Stimulated activated CD8-positive, alpha-beta memory T cell treated with anti-CD3 and anti-CD28 coated beads, Interleukin-4, amount 100 ng/mL, for 48 hours (primary cell): Measurements from ENCODE around the gene FARP1.

Experiments
- DNase-seq: peaks from one replicate; pipeline ENCODE4 v3.0.0-alpha.2; 2020

Gene FARP1

DNA sequence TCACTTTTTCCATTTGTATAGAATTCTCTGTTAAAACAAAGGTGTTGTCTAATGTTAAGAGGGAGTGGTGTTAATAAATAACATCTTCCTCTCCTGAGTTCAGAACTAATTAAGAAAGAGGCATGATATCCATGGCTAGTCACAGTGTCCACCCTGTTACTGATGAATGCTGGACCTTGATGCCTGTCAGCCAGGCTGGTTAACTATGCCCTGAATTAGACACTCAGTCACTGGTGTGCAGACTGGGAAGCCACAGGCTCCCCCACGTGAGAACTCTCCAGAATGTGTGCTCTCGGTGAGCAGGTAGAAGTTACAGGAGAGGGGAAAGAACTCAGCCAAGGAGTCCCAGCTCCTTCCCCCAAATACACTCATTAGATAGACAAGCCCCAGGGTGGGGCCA, 90.2 kb downstream of the FARP1 start:
- no peak for DNase-seq

DNA sequence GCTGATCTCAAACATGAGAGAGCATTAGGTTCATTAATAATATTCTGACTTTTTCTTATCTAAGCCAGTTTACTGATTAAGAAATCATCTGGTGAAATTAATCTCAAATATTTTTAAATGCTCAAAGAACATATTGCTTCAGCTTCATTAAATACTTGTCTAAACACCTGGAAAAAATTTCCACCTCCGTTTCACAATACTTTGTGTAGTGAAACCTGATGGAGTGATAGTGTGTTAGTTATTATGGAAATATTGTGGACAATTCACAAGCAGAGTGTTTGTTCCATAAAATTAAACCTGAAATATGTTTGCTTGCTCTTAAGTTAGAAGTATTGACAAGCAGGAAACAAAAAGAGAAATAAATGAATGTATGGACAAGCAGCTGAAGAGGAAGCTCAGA, 91.5 kb downstream of the FARP1 start:
- no peak for DNase-seq

DNA sequence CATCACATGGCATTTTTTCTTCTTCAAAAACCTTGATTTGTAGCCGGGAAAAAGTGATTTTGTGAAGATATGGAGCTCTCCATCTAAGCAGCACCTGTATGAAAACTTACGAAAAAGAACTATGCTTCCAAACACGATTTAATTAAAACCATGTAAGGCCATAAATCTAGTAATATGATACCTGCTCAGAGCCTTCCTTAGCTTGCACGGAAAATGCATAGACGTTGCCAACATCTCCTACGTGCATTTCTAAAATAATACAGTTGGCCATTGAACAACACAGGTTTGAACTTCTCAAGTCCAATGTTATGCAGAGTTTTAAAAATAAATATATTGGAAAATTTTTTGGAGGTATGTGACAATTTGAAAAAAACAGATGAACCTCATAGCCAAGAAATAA, 93.3 kb downstream of the FARP1 start:
- no peak for DNase-seq

DNA sequence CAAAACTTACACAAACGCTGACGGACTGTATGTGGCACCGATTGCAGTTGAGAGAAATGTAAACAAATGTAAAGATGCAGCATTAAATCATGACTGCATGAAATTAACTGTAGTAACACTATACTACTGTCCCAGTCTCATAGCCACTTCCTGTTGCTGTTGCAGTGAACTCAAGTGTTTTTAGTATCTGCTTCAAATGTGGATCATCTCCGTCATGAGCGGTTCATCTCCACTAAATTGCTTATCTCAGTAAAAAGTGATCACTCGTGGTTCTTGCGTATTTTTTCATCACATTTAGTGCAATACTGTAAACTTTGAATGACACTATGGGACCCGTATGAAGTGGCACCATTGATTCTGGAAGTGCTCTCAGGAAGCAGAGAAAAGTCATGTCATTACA, 94.4 kb downstream of the FARP1 start:
- no peak for DNase-seq

DNA sequence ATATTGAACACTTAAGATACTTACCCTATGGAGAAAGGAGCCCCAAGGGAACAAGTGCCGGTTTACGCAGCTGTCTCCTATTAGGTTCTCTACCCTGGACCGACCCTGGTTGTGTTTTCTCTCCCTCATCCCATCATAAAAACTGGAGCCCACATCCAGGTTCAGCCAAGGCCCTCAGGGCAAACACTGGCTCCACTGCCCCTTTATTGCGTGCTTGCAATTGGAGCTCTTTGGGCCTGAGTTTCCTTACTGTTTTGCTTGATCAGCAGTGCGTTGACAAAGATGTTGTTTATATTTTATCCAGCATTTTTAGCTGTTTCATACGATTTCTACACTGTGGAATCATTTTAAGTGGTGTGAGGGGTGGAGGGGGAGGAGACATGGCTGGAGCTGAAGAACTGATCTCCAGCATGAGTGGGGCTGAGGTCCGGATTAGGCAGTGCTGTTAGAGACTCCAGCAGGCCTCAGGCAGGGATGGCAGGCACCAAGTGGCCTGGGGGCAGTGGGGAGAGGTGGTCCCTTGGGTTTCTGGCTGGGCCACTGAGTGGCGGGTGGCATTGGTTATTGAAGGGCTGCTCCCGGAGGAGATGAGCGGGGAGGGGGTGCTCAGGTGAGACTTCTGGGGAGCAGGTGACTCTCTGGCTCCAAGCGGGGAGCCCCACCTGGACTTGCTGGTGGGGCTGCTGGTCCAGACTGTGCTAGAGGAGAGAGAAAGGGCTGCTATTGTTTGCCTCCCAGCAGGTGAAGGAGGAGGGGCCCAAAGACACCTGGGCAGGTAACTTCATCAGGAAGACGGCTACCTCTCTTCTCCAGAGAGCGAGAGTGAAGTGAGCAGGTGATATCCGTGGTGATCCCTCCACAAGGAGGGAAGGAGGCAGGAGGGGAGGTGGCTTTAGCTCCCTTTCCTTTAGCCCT, 96.5 kb downstream of the FARP1 start:
- no peak for DNase-seq

DNA sequence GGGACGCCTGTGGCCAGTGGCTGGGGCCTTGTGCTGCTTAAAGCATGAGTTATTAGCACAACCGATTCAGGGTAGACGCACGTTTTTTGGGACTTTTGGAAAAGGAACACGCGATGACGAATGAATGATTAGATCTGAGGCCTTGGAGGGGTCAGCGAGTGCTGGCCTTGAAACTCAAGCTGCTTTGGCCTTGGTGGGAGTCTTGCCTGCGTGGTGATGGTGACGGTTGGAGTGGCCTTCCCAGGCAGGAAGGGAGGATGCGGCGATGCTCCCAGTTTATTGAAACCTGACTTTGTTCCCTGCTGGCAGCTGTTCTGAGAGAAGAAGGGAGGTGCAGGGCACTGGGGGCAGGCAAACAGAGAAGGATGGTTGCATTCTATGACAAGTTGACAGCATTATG, 97.2 kb downstream of the FARP1 start:
- DNase-seq: no peak

DNA sequence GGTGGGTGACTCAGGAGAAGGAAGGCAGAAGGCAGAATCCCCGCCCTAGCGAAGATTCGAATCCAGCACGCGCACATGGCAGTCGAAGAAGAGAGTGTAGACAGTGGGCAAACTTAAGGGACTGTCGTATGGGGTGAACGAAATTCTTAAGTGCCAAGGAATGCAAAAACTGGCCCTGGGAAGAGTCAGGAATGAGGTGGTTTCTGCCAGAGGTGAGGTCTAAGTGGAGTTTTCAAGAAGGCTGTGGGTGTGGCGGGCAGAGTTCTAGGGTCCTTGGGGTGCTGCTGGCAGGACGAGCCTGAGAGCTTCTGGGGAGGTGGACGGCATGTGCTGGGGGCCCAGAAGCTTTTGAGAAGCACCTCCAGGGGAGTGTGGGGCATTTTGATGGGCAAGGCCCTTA, 98.1 kb downstream of the FARP1 start:
- no peak for DNase-seq

DNA sequence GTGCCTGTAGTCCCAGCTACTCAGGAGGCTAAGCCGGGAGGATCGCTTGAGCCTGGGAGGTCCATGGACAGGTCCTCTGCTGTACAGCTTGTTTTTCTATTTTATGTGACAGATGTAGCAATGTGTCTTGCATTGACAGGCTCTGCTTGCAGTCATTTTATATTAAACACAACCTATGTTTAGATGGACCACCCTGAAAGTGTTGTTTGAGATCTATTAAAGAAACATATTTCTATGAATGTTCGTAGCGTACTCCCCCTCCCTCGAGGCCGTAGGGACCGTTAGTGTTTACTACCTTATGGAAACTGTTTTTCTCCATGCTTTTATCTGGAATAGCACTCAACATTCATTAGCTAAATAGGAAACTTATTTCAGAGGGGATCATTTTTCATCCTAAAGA, 99.1 kb downstream of the FARP1 start:
- no peak for DNase-seq

DNA sequence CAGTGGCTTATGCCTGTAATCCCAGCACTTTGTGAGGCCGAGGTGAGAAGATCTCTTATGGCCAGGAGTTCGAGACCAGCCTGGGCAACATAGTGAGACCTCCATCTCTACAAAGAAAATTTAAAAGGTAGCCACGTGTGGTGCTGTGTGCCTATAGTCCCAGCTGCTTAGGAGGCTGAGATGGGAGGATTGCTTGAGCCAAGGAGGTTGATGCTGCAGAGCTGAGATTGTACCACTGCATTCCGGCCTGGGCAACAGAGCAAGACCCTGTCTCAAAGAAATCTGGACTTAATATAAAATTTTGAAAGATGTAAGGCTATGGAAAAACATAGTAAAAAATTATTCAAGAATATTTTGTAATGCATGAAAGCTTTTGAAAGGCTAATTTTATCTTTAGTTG, 99.5 kb downstream of the FARP1 start:
- no peak for DNase-seq

DNA sequence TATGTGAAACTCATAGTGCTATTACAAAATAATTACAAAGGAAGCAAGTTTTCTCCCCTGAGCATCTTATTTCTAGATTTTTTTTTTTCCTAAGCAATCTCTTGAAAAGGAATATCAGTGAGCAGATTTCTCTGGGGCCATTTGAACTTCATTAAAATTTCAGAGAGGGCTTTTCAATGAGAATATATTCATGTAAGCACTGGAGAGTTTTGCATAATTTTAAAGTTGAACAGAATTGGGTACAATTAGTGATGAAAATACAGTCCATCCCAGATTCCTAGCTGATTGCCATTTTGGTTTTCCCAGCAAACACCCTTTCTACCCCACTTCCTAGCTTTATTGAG, 101.0 kb downstream of the FARP1 start:
- no peak for DNase-seq

DNA sequence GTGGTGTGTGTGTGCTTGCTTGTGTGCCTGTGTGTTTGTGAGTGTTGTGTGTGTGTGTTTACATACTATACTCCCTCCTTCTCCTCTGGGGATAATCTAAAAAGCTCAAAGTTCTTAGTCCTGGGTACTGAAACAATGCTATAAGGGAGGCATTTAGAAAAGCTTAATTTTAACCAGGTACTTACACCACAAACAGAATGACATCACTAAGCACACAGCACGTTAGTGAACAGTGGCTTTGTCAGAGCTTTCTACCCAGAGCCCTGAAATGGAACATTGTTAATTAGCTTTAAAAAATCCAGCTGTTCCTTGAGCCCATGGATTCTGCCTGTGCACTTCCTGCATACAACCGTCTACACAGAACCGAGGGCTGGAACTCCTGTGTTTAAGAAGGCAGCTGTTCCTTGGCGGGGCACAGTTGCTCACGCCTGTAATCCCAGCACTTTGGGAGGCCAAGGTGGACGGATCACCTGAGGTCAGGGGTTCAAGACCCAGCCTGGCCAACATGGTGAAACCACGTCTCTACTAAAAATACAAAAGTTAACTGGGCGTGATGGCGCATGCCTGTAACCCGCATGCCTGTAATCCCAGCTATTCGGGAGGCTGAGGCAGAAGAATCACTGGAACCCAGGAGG, 103.8 kb downstream of the FARP1 start:
- no peak for DNase-seq

DNA sequence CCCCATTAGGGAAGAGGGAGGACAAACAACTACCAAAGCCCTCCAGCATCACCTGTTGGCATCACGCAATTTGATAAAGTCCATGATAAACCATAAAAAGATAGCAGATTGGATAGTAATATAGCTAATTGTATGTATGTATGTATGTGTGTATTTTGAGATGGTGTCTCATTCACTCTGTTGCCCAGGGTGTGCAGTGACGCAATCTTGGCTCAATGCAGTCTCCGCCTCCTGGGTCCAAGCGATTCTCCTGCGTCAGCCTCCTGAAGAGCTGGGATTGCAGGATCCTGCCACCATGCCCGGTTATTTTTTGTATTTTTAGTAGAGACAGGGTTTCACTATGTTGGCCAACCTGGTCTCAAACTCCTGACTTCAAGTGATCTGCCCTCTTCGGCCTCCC, 108.8 kb downstream of the FARP1 start:
- no peak for DNase-seq

DNA sequence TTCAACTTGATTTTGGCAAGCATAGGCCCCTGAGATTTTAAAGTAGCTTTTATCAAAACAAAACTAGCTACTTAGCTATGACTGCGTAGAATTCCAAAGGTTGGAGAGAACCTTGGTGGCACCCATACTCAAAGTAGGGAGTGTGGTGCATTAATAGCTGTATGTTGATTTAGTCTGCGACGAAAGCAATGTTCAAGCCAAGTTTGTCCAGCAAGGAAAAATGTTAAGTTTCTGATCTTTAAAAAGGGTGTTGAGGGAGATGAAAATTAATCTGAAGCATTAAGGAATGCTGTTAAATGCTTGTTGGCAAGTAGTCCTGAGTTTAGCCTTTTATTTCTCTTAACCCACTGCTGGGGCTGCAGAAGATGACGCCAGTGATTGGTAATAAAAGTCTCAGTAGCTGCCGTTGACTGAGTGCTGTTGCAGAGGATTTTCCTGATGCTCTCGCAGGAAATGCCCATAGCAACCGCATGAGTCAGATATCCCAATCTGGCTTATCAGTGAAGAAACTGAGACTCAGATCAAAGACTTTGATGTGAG, 110.1 kb downstream of the FARP1 start:
- no peak for DNase-seq

DNA sequence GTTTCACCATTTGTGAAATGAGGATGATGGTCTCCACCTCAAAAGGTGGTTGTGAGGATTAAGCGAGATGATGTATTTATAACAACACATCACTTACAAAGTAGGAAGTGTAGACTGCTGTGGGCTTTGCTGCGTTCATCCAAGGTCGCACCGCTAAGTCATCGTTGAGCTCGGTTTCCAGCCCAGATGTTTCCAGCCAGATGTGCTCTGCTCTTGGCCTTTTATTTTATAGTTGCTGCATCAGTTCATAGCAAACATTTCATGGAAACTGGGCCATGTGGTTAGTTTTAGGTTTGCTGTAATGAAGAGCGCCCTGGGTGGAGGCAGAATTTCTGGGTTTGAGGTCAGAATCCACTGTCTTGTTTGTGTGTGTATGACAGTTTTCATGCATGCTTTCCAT, 110.6 kb downstream of the FARP1 start:
- DNase-seq: no peak

DNA sequence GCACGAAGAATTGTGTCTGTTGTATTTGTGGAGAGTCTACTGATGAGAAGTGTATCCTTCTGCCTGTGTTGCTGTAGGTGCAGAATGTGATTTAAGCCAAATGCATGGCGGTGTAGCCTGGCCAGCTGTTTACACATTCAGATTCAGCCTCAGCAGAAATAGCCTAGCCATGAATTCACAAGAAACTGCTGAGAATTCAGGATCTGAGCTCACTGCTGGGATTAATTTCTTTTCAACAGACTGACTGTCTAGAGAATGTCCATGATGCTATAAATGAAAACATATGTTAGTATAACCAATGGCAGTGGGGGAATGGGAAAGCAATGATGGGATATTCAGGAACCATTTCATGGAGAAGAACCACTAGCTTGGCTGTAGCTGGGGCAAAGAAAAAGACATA, 111.6 kb downstream of the FARP1 start:
- no peak for DNase-seq

DNA sequence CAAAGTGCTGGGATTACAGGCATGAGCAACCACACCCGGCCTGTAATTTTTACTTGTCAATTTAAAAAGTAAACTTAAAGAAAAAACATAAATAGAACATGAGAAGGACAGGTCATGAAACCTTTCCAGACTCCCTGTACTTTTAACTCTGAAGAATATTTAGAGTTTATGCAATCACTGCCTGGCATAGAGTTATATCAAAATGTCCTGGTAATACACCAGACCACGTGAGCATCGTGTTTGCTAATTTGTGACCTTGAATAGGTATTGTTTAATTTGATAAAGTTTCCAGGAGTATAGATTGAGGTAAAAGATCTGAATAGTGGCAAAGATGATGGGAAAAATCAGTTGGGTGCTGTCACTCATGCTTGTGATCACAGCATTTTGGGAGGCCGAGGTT, 115.3 kb downstream of the FARP1 start:
- DNase-seq: no peak

DNA sequence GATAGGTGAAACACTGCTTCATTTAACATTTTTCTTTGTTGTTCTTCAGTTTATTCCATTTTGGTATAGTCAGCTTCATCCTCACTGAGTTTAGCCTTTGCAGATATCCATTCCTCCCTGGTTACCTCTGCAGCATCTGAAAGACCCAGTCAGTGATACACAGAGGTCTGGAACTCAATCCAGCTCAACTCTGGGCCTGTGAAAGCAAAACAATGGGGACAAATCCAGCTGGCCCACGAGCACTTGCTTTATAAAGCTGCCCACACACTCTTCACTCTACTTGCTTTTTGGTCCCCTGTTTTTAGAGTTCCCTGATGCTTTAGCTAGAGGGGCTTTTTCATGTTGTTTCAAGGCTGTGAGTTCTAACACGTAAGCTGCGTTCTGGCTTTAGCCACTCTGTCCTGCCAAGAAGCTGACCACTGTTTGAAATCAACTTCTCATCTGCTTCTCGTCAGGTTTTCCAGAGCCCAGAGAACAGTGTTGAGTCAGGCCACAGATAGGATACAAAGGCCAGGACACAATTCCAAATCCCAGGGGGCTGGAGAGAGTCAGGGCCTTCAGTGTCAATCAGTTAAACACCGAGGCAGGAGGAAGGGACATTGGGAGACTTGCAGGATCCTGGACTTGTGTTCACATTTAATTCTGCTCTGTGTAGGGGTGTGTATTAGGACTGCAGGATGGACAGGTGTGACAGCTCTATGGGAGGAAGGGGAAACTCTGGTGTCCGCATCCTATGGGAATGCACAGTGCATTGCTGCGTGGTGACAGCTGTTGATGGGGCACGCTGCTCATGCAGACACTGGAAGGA, 117.7 kb downstream of the FARP1 start:
- DNase-seq: no peak

DNA sequence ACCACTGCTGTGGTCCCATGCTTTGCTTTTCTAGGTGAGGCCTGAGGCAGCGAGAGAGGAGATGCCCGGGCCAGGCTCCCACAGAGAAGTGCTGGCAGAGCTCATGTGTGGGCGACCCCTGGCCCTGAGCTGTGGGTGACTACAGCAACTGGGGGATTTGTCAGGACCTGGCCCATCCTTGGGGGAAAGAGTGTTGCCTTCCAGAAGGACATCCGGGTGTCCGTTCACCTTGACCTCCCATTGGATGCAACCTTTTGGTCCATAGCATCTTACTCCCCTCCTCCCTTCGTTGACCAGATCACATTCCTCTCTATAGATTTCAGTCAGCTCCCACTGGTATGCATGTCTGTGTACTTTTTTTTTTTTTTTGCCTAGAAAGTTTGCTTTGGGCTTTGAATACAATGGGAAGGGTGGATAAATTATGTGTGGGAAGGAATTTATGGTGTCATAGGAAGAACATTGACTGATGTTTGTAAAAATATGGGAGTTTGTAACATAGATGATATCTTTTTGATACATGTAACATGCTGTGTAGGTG, 118.3 kb downstream of the FARP1 start:
- no peak for DNase-seq

DNA sequence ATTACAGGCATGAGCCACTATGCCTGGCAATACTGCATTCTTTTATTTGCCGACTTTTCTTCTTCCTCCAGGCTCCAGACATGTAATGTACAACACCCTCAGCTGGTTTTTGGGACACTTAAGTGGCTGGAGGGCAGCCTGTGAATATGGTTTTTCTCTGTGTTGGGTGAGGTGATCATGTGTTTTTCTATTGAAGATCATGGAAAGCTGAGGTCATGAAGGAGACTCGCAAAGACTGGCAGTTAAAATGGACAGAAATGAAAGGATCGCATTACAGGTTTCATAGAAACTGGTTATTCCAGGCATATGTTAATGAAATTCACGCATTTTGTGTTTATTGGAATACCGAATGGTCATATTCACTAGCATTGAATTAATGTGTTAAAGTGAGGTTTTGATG, 119.4 kb downstream of the FARP1 start:
- no peak for DNase-seq

DNA sequence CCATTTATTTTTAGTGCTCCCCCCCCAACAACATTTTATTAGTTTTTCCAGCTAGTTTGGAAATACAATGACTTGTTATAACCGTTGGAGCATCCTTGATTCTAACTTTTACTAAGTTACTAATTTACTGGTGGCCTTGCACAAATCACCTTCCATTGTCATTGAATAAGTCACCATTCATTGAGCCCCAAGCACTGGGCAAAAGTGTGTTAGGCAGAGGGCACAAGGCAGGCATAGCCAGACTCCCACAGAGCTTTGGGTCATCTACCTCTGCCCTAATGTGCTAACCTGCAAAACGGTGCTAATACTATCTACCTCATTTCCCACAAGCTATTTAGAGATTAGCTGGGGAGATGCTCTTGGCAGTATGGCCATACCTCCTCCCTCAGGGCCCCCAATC, 120.9 kb downstream of the FARP1 start:
- DNase-seq: no peak

DNA sequence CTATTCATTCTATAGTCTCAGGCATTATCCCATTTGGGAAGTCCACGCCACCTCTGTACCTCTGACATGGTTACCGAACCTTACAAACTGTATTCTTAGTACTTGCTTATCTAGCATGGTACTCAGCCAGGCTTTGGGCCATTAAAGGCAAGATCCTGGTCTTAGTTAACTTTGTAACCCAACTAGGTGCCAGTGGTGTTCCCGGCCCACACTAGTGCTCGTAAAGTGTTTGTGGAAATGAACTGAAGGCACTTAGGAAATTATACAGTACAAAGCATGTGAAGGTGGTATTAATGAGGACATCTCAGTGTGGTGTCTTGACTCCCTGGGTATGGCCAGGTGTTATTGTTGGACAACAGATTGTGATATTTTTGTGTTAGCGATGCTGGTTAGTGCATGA, 122.0 kb downstream of the FARP1 start:
- no peak for DNase-seq

DNA sequence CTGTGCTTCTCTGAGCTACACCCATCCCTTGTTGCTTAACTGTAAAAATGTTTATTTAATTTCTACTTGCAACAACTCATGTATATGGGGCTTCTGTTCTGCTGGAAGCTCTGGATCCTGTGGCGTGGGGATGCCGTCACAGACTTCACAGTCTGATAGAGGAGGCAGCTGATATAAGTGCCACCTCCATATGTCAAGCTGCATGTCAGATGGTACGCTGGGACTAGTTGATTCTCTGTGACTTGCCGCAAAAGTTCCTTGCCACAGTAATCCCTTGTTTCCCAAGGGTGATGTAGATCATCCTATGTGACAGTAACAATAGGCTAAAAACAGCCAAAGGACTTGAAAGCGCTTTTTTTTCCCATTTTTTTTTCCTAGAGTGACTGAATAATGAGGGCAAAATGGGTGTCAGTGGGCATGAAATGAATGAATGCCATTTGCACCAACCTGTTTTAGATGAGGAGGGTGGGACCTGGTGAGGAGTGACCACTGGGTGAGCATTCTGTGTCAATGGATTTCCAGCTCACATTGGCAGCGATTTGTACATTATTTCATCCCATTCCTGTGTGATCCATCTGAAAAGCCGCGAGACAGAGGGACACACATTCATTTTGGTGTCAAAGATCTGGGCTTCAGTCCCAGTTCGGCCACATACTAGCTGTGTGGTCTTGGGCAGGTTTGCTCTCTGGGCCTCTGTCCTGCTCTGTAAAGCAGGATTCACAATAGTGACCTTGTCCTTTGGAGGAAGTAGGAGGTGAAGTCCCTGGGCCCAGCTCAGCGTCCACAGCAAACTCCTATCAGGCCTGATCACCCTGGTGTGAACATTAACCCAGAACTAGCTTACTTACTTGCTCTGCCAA, 123.0 kb downstream of the FARP1 start:
- no peak for DNase-seq
